CD4-positive, alpha-beta T cell treated with Interleukin-15 for 1 hour (primary cell): ENCODE data around the gene ASAH2.
"Not testable (repeated sequence)": the region's sequence is repeated elsewhere in the genome, so short reads cannot be mapped to it uniquely, and the experiment has no call there.

Source experiments
- DNase-seq: peaks from one replicate; pipeline ENCODE4 v3.0.0-alpha.2; 2020

Gene ASAH2

DNA sequence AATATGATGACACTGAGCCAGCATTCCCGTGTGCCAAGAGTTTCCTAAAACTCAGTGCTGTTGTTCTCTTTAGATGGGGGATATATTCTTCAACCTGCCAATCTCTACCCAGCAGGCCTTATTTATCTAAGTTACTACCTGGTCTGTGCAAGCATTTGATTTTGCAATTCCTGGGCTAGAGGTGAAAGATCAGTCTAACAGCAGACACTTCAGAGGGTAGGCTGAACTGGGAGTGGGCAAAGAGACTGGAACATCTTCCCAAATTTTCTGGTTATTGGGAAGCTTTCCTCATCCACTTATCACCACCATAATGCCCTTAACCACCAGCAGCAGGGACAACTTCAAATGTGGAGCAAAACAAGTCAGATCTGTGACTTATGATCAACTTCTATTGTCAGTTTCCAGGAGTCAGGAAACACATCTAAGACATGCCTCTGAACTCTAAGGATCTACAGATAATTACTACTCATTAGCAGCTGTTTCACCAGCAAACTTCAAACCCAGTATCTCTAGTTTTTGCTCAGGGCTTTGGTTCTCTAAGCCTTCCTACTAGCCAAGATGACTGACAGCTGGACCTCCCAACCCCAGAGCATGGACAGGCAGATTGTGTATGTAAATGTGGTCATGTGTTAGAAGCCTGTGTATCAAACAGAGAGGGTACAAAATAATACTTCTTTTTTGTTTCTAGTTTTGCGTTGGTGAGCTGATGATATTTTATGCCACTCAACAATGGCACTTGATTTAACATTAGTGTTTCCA, 1.0 kb downstream of the ASAH2 start:
- no peak for DNase-seq

DNA sequence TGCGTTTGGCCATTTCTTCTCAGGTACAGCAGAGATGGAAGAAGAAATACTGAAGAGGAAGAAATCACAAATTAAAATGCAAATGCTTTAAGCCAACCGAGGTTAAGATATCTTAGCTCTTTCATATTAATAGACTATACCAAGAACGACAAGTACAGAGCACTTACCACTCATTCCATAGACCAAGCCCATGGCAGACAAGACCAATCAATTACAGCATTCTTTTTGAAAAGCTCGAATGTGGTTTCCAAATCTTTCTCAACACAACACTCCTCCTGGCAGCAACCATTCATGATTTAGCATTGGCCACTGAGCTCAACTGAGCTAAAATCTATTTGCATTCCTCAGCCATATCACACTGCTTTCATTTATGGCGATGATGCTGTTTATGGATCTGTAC, 2.7 kb downstream of the ASAH2 start:
- no peak for DNase-seq

DNA sequence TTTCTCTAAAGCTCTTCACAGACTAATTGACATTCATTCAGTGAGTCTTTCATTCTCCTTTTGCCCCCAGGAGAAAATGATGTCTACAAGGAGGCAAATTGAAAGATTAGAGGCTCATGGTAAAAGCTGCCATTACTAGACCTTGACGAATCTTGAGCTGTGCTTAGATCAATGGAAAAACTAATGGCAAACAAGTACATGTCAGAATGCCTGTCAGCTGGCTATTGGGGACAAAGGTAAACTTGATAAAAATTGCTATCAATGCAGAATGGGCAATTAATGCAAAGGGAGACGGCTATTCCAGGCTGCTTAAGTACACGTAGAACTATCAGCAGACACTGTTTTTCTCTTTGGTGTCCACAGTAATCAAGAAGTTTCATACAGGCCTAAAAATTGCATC, 3.3 kb downstream of the ASAH2 start:
- DNase-seq: no peak

DNA sequence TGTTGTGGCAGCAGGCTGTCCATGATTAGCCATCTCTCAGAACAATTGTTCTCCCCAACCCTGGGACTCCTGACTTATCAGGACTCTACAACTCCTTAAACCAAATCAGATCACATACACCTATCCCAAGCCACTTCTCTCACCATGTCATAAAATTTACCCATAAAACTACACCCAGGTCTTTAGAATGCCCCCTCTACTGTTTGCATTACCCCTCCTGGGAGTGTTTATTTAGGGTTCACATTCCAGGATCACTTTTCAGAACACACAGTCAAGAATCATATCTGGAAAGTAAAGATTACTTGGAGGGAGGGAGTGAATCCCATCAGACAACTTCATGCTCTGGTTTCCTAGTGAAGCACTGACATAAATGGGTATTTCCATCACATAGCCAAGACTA, 7.1 kb downstream of the ASAH2 start:
- no peak for DNase-seq

DNA sequence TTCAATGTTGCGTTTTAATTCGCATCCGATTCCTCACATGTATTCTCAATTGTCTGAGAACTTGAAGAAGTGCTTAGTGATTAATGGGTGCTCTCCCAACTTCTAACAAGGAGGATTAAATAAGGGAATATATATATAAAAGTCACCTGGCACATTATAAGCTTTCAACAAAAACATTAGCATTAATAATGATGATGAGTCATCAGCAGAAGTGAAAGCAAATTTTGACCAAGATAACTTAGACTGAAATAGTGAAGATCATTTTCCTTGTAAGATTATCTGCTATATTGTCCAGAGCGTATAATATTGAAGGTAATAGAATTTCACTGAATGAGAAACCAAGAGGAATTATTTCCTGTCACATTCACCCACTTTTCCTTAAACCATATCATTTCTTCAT, 8.5 kb downstream of the ASAH2 start:
- DNase-seq: no peak

DNA sequence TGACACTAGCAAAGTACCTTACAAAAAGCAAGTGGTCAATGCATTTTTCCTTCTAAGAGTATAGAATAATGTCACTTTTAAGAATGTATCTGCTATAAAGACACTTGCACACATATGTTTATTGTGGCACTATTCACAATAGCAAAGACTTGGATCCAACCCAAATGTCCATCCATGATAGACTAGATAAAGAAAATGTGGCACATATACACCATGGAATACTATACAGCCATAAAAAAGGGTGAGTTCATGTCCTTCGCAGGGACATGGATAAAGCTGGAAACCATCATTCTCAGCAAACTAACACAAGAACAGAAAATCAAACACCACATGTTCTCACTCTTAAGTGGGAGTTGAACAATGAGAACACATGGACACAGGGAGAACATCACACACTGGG, 9.8 kb downstream of the ASAH2 start:
- not testable (repeated sequence) for DNase-seq

DNA sequence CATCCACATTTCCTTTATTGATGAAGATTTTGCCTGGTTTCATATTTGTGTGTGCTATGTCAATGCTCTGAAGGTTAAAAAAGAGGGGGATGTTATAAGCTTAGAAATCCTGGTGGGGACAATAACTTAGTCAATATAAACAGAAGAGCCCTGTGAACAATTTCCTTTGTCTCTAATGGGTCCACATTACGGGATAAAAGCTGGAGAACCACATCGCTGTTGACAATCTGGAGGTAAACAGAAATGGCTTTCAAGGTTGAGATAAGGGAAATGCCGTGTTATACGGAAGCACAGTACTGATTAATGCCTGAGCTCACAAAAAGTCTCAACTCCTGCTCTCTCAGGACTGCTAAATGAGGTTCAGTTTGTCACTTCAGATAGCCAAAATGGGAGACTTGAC, 16.8 kb downstream of the ASAH2 start:
- no peak for DNase-seq

DNA sequence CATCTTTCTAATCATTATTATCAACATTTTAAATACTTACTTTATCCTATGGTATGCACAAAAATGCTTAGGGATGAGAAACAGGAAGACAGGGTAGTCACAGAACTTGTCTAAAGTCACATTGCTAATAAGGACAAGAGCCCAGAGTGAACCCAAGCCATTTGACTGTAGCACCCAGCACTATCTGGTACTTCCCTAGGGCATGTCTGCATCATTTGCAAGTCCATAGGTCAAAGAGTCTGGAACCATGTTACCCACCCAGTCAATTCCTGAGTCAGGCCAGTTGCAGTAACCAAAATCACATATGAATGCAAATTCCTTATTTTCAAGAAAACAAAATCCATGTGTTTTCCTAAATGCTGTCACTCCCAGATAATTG, 19.1 kb downstream of the ASAH2 start:
- DNase-seq: no peak

DNA sequence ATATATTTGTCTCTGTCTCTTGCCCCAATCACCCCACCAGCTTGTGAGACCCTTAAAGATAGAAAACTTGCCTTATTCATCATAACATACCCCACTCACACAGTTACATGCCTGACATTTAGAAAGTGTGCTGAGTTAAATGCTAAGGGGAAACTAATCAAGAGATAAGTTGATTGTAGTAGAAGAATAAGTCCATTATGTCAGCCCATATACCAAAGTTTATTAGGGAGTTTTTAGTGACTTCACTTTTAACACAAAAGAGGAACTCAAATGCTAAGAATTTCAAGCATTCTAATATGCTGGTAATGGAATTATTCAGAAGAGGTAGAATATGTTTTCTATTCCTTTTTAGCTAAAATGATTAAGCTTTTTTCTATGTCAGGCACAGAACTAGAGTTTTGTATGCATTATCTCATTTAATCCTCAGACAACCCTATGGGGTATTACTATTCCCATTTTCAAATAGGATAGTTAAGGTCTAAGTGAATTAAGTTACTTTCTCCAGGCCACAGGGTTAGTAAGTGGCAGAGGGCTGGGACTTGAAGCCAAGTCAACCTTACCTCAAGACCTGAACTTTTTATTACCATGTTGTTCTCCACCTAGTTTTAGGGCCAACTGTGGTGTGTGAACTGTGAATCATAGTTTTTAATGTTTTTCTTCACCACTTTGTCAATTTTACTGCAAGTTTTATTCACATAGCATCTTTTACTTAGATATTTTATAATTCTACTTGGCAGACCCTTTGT, 19.6 kb downstream of the ASAH2 start:
- DNase-seq: no peak

DNA sequence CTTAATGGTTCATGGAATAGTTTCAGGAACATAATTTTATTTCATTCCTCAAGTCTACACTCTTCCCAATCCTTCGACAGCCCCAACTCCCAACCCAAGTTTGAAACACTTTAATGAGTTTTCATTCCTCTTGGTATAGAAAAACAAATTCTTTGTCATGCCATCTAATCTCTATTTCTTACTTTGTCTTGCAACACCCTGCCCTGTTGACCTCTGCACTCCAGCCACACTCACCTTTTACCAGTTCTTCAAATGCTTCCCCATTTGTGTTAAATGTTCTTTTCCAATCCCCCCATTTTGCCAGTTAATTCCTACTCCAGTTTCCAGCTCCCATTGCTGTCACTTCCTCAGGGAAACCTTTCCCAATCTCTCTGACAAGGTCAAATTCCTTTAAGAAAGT, 21.9 kb downstream of the ASAH2 start:
- DNase-seq: no peak

DNA sequence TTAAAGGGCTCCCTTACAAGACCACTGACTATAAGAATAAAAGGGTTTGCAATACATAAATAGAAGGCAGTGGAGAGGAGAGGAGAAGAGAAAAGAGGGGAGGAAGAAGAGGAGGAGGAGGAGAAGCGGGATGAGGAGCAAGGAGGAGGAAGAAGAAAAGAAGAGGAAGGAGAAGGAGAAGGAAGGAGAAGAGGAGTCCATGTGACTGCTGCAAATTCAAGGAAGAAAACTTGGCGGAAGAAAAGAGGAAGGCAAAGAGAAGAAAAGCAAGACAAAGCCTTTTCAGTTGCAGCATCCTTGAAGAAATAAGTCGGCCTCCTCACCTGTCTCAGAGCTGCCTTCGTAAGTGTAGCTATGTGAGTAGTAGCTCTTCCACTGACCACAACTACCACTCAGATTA, 22.6 kb downstream of the ASAH2 start:
- no peak for DNase-seq

DNA sequence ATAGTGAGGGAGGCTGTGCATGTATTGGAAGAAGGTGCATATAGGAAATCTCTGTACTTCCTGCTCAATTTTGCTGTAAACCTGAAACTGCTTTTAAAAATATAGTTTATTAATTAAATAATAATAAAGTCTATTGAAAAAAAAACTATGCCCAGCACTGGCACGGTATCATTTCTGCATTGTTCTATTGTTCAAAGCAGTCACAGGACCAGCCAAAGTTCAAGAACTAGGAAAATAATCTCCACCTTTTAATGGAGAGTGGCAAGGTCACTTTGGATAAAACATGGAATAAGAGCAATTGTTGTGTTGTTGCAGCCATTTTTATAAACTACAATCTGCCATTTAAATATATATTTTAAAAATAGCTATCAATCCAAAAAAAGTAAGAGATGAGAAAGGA, 24.7 kb downstream of the ASAH2 start:
- DNase-seq: no peak

DNA sequence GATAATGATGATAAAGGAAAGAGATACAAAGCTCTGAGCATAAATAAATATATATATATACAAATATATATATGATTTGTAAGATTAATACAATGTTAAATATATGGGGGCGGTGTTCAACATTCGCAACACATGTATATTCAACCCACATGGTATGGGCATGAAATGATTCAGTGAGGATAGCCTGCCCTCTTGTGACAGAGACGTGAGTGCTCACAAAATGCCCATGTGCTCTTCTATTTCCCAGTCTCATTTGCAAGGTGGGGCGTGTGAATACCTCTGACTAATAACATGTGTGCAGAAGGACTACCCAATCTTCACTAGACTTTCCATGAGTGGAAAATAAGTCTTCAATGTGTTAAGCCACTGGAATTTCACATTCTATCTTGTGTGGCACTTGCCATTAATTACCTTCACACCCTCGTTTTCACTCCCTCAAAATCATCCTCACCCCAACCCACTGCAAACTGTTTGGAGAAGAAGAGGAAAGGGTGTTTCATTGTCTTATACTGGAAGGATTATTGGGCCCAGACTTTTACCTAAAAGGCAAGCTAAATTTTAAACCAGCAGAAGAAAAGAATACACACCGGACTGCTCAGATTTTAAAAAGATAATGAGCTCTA, 26.9 kb downstream of the ASAH2 start:
- DNase-seq: peak; percentile 18

DNA sequence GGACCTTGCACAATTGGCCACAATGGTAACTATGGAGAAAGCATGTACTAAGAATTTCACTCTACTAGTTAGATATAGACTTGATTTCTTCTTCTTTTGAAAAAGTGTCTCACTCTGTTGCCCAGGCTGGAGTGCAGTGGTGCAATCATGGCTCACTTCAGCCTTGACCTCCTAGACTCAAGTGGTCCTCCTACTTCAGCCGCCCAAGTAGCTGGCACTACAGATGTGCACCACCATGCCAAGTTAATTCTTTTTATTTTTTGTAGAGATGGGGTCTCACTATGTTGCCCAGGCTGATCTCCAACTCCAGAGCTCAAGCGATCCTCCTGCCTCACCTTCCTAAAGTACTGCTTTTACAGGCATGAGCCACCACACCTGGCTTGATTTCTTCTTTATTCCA, 29.1 kb downstream of the ASAH2 start:
- DNase-seq: no peak

DNA sequence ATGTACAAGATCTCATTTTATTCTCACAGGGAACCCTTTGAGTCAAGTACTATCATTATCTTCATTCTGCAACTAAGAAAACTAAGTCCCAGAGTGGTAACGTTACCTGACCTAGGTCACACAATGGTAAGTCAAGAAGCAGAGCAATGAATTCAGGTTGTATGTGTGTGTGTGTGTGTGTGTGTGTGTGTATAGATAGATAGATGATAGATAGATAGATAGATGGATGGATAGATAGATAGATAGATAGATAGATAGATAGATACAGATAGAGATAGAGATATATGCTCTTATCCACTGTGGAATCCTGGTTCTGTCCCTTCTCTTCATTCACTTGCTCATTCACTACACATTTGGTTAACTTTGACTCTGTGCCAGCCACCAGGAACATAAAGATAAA, 29.8 kb downstream of the ASAH2 start:
- no peak for DNase-seq

DNA sequence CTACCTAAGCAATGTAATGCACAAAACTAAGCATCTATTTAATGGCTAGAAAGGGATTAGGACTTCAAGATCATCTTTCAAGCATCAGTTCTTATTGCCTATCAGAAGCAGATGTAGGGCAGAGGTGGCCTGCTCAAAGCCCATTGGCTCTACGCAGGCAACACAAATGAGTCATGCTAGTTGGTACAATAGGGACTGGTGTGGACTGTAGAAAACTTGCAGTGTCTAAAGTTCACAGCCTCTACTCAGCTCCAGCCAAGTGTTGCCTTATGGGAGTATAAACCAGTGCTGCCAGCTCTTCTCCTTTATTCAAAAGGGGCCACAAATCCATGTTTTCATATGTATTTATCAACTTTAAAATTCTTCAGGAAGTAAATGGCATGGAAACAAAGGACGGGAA, 31.7 kb downstream of the ASAH2 start:
- DNase-seq: no peak

DNA sequence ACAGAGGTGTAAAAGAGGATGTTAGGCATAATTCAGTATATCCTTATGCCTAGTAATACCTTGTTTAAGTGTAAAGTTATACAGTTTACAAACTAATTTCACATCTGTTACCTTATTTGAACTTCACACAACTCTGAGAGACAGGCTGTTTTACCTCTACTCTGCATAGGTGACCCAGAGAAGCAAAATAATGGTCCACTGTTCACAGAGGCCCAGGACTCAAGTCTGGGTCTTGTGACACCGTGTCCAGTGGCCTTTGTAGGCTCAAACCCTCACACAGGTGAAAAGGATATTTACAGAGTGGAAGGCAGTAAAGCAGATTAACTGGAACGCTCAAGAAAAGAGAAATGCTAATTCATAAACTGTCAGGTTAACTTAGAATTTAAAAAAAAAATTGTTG, 32.1 kb downstream of the ASAH2 start:
- DNase-seq: no peak

DNA sequence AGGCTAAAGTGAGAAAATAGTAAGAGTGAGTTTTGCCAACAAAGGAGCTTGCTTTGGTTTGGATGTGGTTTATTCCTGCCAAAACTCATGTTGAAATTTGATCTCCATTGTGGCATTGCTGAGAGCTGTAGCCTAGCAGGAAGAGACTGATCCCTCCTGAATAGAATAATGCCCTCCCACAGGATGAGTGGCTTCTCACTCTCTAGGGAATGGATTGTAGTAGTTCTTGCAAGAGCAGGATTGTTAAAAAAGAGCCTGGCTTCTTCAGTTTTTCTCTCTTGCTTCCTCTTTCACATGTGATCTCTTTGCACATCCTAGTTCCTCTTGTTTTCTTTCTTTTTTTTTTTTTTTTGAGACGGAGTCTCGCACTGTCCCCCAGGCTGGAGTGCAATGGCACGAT, 34.4 kb downstream of the ASAH2 start:
- DNase-seq: no peak

DNA sequence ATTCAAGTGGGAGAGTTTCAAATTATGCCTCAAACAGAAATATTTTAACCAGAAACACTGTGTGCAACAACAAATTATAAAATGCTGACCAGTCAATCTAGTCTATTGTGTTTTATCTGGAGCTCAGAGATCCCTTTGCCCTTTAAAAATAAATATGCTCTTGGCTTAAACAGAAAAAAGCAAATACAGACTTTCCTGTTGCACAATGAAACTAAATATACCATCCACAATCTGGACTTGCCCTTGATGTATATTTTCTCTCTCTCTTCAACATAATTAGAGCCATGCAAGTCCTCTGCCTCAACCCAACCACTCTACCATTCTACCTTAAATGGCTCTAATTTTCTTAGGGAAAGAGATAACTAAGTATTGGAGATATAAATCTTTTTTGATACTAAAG, 34.9 kb downstream of the ASAH2 start:
- no peak for DNase-seq

DNA sequence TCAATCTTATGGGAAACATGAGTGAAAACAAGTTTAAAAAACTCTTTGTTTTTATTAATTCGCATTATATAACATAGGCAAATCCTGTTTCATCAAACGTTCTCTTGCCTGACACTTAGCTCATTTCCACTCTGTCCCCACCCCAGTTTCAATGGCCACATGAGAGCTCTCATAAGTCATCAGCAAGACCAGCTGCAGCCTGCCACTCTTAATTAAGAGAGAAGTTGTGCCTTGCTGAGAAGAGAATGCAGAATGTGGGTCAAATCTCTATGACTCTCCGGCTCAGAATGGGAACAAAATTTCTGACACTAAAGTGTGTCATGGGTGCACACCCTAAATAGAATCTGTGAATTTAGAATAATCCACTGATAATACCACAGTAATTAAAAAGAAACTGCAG, 39.6 kb downstream of the ASAH2 start:
- no peak for DNase-seq

DNA sequence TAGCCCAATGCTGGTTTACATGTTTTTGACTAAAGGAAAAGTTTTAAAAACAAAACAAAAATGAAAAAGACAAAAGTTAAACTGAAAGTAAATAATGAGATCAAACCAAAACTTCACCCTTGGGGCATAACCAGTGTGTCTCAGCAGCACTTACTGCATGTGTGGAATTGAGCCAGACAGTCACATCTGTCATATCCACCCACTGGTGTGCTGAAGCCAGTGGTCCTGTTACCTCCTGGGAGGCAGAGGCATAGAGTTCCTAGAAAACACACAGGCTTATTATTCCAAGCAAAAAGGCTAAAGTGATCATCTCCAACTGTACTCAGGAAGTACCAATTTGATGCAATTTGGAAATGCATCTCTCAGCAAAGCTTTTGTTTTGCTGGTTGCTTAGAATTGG, 40.4 kb downstream of the ASAH2 start:
- no peak for DNase-seq
